Renal pelvis (tissue), 4 donors: Measurements from ENCODE around the gene ZC2HC1B. TPM values are rescaled to one million over a fixed set of nuclear protein-coding genes. Genes with fewer than 3 reads are reported as not detected.
"Not testable (repeated sequence)": the region's sequence is repeated elsewhere in the genome, so short reads cannot be mapped to it uniquely, and the experiment has no call there.

ENCODE experiments used
- DNase-seq: peaks from one replicate; pipeline ENCODE4 v3.0.0-alpha.2; 2013
- polyA plus RNA-seq, 3 donors: library from polyadenylated mRNA; unstranded; fragments of 120-200 nt; gene quantifications; one replicate each; pipeline ENCODE4 v1.2.1, GENCODE V29; 2013; ENCODE audit not compliant: insufficient read length in 3 of 3

The ZC2HC1B gene
- polyA plus RNA-seq, 3 donors: 0.26 TPM; not detected in 2

GRCh38 chr6:143868808-143869207, 4.5 kb downstream of the ZC2HC1B start:
- DNase-seq: not testable (repeated sequence)

- DNase-seq: not testable (repeated sequence)
These were observed 7.0 kb downstream of the ZC2HC1B start for GRCh38 chr6:143871202-143871730.

- DNase-seq: no peak
These were observed 7.9 kb downstream of the ZC2HC1B start for GRCh38 chr6:143872201-143872600.

GRCh38 chr6:143873600-143873999, 9.3 kb downstream of the ZC2HC1B start:
- DNase-seq: not testable (repeated sequence)

GRCh38 chr6:143874503-143874902, 10.2 kb downstream of the ZC2HC1B start:
- not testable (repeated sequence) for DNase-seq

GRCh38 chr6:143877584-143878271, 13.5 kb downstream of the ZC2HC1B start:
- DNase-seq: no peak

- DNase-seq: no peak
These were observed 14.0 kb downstream of the ZC2HC1B start for GRCh38 chr6:143878272-143878760.

- no peak for DNase-seq
These were observed 16.1 kb downstream of the ZC2HC1B start for GRCh38 chr6:143880412-143880811.

- DNase-seq: no peak
These were observed 18.2 kb downstream of the ZC2HC1B start for GRCh38 chr6:143882401-143882930.

- no peak for DNase-seq
These were observed 20.1 kb downstream of the ZC2HC1B start for GRCh38 chr6:143884216-143884900.

GRCh38 chr6:143885116-143885515, 20.8 kb downstream of the ZC2HC1B start:
- no peak for DNase-seq

GRCh38 chr6:143894655-143895054, 30.4 kb downstream of the ZC2HC1B start:
- DNase-seq: no peak

- DNase-seq: no peak
These were observed 32.0 kb downstream of the ZC2HC1B start for GRCh38 chr6:143896126-143896860.

- DNase-seq: no peak
These were observed 36.1 kb downstream of the ZC2HC1B start for GRCh38 chr6:143900358-143900757.

GRCh38 chr6:143901885-143902750, 37.8 kb downstream of the ZC2HC1B start:
- DNase-seq: peak; percentile 89

- no peak for DNase-seq
These were observed 38.6 kb downstream of the ZC2HC1B start for GRCh38 chr6:143902827-143903226.

- DNase-seq: no peak
These were observed 46.8 kb downstream of the ZC2HC1B start for GRCh38 chr6:143911028-143911427.

- DNase-seq: no peak
These were observed 48.4 kb downstream of the ZC2HC1B start for GRCh38 chr6:143912671-143913070.

- DNase-seq: not testable (repeated sequence)
These were observed 52.8 kb downstream of the ZC2HC1B start for GRCh38 chr6:143917026-143917425.

- DNase-seq: no peak
These were observed 64.6 kb downstream of the ZC2HC1B start for GRCh38 chr6:143928853-143929252.

- DNase-seq: no peak
These were observed 65.7 kb downstream of the ZC2HC1B start for GRCh38 chr6:143929975-143930374.
